Endothelial cell of umbilical vein (primary cell): ENCODE data around the gene HECW1. TPM values are rescaled to one million over a fixed set of nuclear protein-coding genes. Genes with fewer than 3 reads are reported as not detected.

ENCODE experiments used
- BruUV-seq: library from RNA; stranded (reverse); fragments of 400-500 nt; replicated peaks from 2 replicates; lab custom pipeline; 2021; lab: Mats Ljungman, UMichigan
- CTCF ChIA-PET: fragments of 300-600, 350-600 bp; sonication (Branson Sonifier 250); formaldehyde crosslinking; loops from one replicate; lab custom pipeline; 2021; ENCODE audit warnings: antibody characterized with exemption, inconsistent platforms; lab: Charles Lee
- POLR2A ChIA-PET: fragments of 300-600, 350-600 bp; sonication (Branson Sonifier 250); formaldehyde crosslinking; loops from one replicate; lab custom pipeline; 2021; ENCODE audit warnings: antibody characterized with exemption, inconsistent platforms; lab: Charles Lee
- DNase-seq: peaks from one replicate; pipeline ENCODE4 v3.0.0-alpha.2; 2011; ENCODE audit warnings: low read depth, low spot score
- FAIRE-seq: peaks from 2 replicates; lab custom pipeline; 2011; peaks lifted over from hg19 to GRCh38; lab: Jason Lieb, UNC
- H2AFZ ChIP-seq: 2 replicates; pipeline ENCODE4 v1.6.0; 2012; ENCODE audit warnings: low read depth, low read length, control low read depth, inconsistent platforms
- H3K27ac ChIP-seq: 2 replicates; pipeline ENCODE4 v1.5.1; 2011; ENCODE audit warnings: low read depth, mild to moderate bottlenecking, control low read depth, low read length, moderate library complexity; ENCODE audit not compliant: insufficient read depth
- H3K27me3 ChIP-seq, 2 experiments: 2 replicates each; pipeline versions ENCODE4 v1.6.0 to v1.6.1; 2011; ENCODE audit warnings: low read length in 2 of 2, mixed read lengths in 1 of 2; ENCODE audit not compliant: control insufficient read depth in 2 of 2, insufficient read depth in 2 of 2
- H3K36me3 ChIP-seq, 2 experiments: 2 replicates in 1 of 2; 3 replicates in 1 of 2; pipeline ENCODE4 v1.5.1; 2011; ENCODE audit warnings: low read length in 2 of 2, mild to moderate bottlenecking in 1 of 2, moderate library complexity in 1 of 2; ENCODE audit not compliant: control insufficient read depth in 2 of 2, insufficient read depth in 2 of 2; ENCODE audit errors: extremely low read depth in 1 of 2
- H3K4me1 ChIP-seq: 3 replicates; pipeline ENCODE4 v1.5.1; 2011; ENCODE audit warnings: mild to moderate bottlenecking, low read length; ENCODE audit not compliant: control insufficient read depth, insufficient read depth; ENCODE audit errors: extremely low read depth
- H3K4me2 ChIP-seq: 2 replicates; pipeline ENCODE4 v1.6.1; 2011; ENCODE audit warnings: low read length, control low read depth, mixed read lengths; ENCODE audit not compliant: insufficient read depth
- H3K4me3 ChIP-seq, 3 experiments: fragments of 200-600 bp in 1 of 3; sonication (generic), shearing (Covaris generic) in 1 of 3; replicated peaks in 1 of 3; 2 replicates each; pipeline ENCODE4 v1.5.1; 2011 to 2016; ENCODE audit warnings: control low read depth in 3 of 3, low read length in 3 of 3, mild to moderate bottlenecking in 2 of 3, inconsistent platforms in 1 of 3, low read depth in 1 of 3, moderate library complexity in 1 of 3; ENCODE audit not compliant: insufficient read depth in 1 of 3
- H3K79me2 ChIP-seq: 2 replicates; pipeline ENCODE4 v1.6.0; 2012; ENCODE audit warnings: low read length, inconsistent platforms; ENCODE audit not compliant: control insufficient read depth, insufficient read depth
- H3K9ac ChIP-seq: replicated peaks from 2 replicates; pipeline ENCODE3; 2011; ENCODE audit warnings: low read length, control low read depth; ENCODE audit not compliant: insufficient read depth; ENCODE audit errors: extremely low read depth
- H3K9me1 ChIP-seq: replicated peaks from 3 replicates; pipeline ENCODE4 v1.6.0; 2011; ENCODE audit warnings: mild to moderate bottlenecking, low read length; ENCODE audit not compliant: control insufficient read depth, insufficient read depth; ENCODE audit errors: extremely low read depth
- H3K9me3 ChIP-seq: replicated peaks from 2 replicates; pipeline ENCODE4 v1.5.1; 2012; ENCODE audit warnings: low read length, inconsistent platforms; ENCODE audit not compliant: control insufficient read depth, insufficient read depth
- H4K20me1 ChIP-seq: replicated peaks from 2 replicates; pipeline ENCODE3; 2011; ENCODE audit warnings: mild to moderate bottlenecking, low read length; ENCODE audit not compliant: control insufficient read depth, insufficient read depth; ENCODE audit errors: extremely low read depth
- EZH2 ChIP-seq: IDR thresholded peaks from 2 replicates; pipeline ENCODE4 v1.6.1; 2012; ENCODE audit warnings: borderline replicate concordance, low read depth, mild to moderate bottlenecking, moderate library complexity, low read length, inconsistent platforms; ENCODE audit not compliant: severe bottlenecking
- FOS ChIP-seq: IDR thresholded peaks from 2 replicates; pipeline ENCODE4 v1.6.1; 2011; ENCODE audit warnings: mild to moderate bottlenecking, low read length, moderate library complexity, borderline replicate concordance; ENCODE audit not compliant: insufficient read depth
- GATA2 ChIP-seq: IDR thresholded peaks from 2 replicates; pipeline ENCODE4 v1.7.0; 2011; ENCODE audit warnings: low read depth, mild to moderate bottlenecking, moderate library complexity, mixed read lengths, low read length; ENCODE audit not compliant: insufficient read length, insufficient read depth
- JUN ChIP-seq: IDR thresholded peaks from 2 replicates; pipeline ENCODE4 v1.6.1; 2011; ENCODE audit warnings: borderline replicate concordance, low read depth; ENCODE audit not compliant: insufficient read length, insufficient read depth
- MYC ChIP-seq: IDR thresholded peaks from one replicate; pipeline ENCODE4 v1.6.1; 2011; ENCODE audit warnings: mild to moderate bottlenecking, low read depth, low read length
- POLR2A ChIP-seq: IDR thresholded peaks from 2 replicates; pipeline ENCODE4 v1.6.1; 2012; ENCODE audit warnings: low read depth, mild to moderate bottlenecking, control low read depth, low read length
- POLR2AphosphoS5 ChIP-seq: IDR thresholded peaks from 2 replicates; pipeline ENCODE4 v1.6.1; 2012; ENCODE audit warnings: low read depth, mild to moderate bottlenecking, control low read depth, low read length, moderate library complexity; ENCODE audit not compliant: insufficient read depth
- dilution Hi-C: fragments of 300-500 bp; cut with MboI; formaldehyde crosslinking; loops from one replicate; pipeline ENCODE4 v1.15.0; 2019; ENCODE audit warnings: low sequenced_read_pairs; ENCODE audit not compliant: extremely low pct_ligation_motif_present
- intact Hi-C: fragments of 100-400 bp; cut with micrococcal nuclease; formaldehyde crosslinking; loops from one replicate; pipeline ENCODE4 v1.10.0; 2022
- polyA plus RNA-seq, 4 experiments: library from polyadenylated mRNA; depleted of rRNA in 3 of 4; stranded (reverse) in 3 of 4; unstranded in 1 of 4; fragments of >200 nt; gene quantifications; 2 replicates each; pipeline versions ENCODE4 v1.2.1 to v1.2.3, GENCODE V29; 2011 to 2012; ENCODE audit warnings: missing spikeins in 1 of 4
- total RNA-seq: library from RNA; stranded (reverse); gene quantifications from 2 replicates; pipeline ENCODE4 v1.2.3, GENCODE V29; 2021
- TF ChIP-seq, protein P1 (sequence below), 2 donors: IDR thresholded peaks; 1 replicate in 1 of 2; 2 replicates in 1 of 2; pipeline ENCODE4 v1.5.1; 2011; ENCODE audit warnings: low read length in 2 of 2, mild to moderate bottlenecking in 2 of 2, moderate library complexity in 2 of 2, control low read depth in 1 of 2, inconsistent platforms in 1 of 2, low read depth in 1 of 2; ENCODE audit not compliant: insufficient read depth in 1 of 2; ENCODE audit errors: extremely low read depth in 1 of 2
- TF ChIP-seq, protein P2 (sequence below): IDR thresholded peaks from 2 replicates; pipeline ENCODE4 v1.6.1; 2011; ENCODE audit not compliant: insufficient read depth, insufficient read length

HECW1 gene
- total and polyA plus RNA-seq, 2 donors (not counting 3 experiments of a cell fraction or from before 2014, with no cell fraction given), result not detected

DNA sequence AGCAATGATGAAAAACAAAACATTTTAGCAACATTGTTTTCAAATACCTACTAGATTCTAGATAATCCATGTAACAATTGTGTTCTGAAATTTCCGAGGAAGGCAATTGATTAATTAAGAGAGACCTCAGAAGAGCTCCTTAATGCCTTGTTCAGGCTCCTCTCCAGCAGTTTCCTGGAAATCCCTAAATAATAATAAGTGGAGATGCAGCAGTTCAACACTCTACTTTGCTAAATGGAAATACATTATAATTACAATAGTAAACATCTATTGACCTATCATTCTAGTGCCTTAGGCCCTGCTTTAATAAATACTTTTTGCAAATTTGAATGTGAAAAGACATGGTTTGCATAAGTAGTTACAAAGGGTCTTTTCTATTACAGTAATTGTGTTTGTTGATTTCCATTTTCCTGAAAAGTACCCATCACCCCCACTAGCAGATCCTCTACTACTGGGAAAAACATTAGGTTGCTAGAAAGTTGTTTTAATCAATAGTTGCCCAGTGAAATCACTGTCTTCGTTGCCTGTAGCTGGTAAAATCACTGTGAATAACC lies 283.8 kb downstream of the HECW1 start:
- Histone ChIP-seq H3K9me1 (no peaks in the 10 kb centered on the region), H3K36me3 (no peaks in the 10 kb centered on the region), H3K4me2 (no peak overlapping the region), H4K20me1 (no peaks in the 10 kb centered on the region), H3K27ac (no peak overlapping the region), H3K4me3 (no peak overlapping the region), H3K9ac (no peak overlapping the region), H3K9me3 (no peaks in the 10 kb centered on the region), H3K79me2 (no peaks in the 10 kb centered on the region), H3K4me1 (no peaks in the 10 kb centered on the region), H2AFZ (no peak overlapping the region), H3K27me3 (no peaks in the 10 kb centered on the region)
- POLR2A ChIA-PET, result no interaction called here
- TF ChIP-seq JUN, result no peak
- TF ChIP-seq, protein P1, sequence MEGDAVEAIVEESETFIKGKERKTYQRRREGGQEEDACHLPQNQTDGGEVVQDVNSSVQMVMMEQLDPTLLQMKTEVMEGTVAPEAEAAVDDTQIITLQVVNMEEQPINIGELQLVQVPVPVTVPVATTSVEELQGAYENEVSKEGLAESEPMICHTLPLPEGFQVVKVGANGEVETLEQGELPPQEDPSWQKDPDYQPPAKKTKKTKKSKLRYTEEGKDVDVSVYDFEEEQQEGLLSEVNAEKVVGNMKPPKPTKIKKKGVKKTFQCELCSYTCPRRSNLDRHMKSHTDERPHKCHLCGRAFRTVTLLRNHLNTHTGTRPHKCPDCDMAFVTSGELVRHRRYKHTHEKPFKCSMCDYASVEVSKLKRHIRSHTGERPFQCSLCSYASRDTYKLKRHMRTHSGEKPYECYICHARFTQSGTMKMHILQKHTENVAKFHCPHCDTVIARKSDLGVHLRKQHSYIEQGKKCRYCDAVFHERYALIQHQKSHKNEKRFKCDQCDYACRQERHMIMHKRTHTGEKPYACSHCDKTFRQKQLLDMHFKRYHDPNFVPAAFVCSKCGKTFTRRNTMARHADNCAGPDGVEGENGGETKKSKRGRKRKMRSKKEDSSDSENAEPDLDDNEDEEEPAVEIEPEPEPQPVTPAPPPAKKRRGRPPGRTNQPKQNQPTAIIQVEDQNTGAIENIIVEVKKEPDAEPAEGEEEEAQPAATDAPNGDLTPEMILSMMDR (IDR thresholded peaks at IDR 0.05; ENCODE audit: extremely low read depth in 1 of 2, insufficient read depth in 1 of 2, low read depth in 1 of 2, low read length in 2 of 2), result no peak
- no peak for TF ChIP-seq POLR2A
- TF ChIP-seq GATA2, result no peak
- no peak for TF ChIP-seq MYC
- TF ChIP-seq FOS, result no peak
- TF ChIP-seq EZH2, result no peak
- TF ChIP-seq, protein P2, sequence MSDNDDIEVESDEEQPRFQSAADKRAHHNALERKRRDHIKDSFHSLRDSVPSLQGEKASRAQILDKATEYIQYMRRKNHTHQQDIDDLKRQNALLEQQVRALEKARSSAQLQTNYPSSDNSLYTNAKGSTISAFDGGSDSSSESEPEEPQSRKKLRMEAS, result no peak
- no peak for TF ChIP-seq POLR2AphosphoS5
- dilution Hi-C loops, result no loop called here
- no TSS peak for BruUV-seq
- CTCF ChIA-PET, result no interaction called here
- FAIRE-seq (no peak), DNase-seq (no peak)
- intact Hi-C loops, result no loop called here
